ENCODE data around the gene TNK1.

Gene TNK1

GRCh38 chr17:7408863-7409262, 28.0 kb downstream of the TNK1 start:
- no peak overlapping the region for H2AFZ ChIP-seq (ENCODE audit: low read length)
- H3K36me3 ChIP-seq (ENCODE audit: insufficient read depth, low read length), result no peaks in the 10 kb centered on the region
- peaks cover 6% of the 10 kb centered on the region for H3K4me1 ChIP-seq (ENCODE audit: insufficient read depth, low read length, severe bottlenecking)
- no peak overlapping the region for H3K4me3 ChIP-seq (ENCODE audit: low read depth, low read length, poor library complexity, severe bottlenecking)
- no peaks in the 10 kb centered on the region for H3K9me3 ChIP-seq (ENCODE audit: low read length)
- H4K20me1 ChIP-seq (ENCODE audit: insufficient read depth, low read length), result no peaks in the 10 kb centered on the region
- H3K9me2 ChIP-seq (ENCODE audit: low read depth, low read length), result no peaks in the 10 kb centered on the region
- H3K4me2 ChIP-seq (ENCODE audit: low read length), result no peak overlapping the region
- TF ChIP-seq EZH2 (IDR thresholded peaks at IDR 0.05; ENCODE audit: borderline replicate concordance, low read length) (no peak), CTCF (IDR thresholded peaks at IDR 0.05; ENCODE audit: low read length) (no peak)
- H3F3A ChIP-seq (ENCODE audit: insufficient read depth, low read length), result 0 out of 2 replicates have a peak, but pooled peaks cover 3% of the 10 kb centered on the region
- H3K27me3 ChIP-seq (ENCODE audit: insufficient read depth, low read length), result peaks cover 9% of the 10 kb centered on the region
- H3K9ac ChIP-seq (ENCODE audit: low read length), result no peak overlapping the region
- H3K79me2 ChIP-seq (ENCODE audit: insufficient read depth, low read length), result no peaks in the 10 kb centered on the region
- H3K27ac ChIP-seq (ENCODE audit: low read depth, low read length, poor library complexity, severe bottlenecking), result no peak overlapping the region

GRCh38 chr17:7409716-7410115, 28.8 kb downstream of the TNK1 start:
- Histone ChIP-seq H3K27ac (ENCODE audit: low read depth, low read length, poor library complexity, severe bottlenecking) (no peak overlapping the region), H3K9me3 (ENCODE audit: low read length) (no peaks in the 10 kb centered on the region)
- TF ChIP-seq EZH2 (IDR thresholded peaks at IDR 0.05; ENCODE audit: borderline replicate concordance, low read length) (no peak), CTCF (IDR thresholded peaks at IDR 0.05; ENCODE audit: low read length) (no peak)

DNA sequence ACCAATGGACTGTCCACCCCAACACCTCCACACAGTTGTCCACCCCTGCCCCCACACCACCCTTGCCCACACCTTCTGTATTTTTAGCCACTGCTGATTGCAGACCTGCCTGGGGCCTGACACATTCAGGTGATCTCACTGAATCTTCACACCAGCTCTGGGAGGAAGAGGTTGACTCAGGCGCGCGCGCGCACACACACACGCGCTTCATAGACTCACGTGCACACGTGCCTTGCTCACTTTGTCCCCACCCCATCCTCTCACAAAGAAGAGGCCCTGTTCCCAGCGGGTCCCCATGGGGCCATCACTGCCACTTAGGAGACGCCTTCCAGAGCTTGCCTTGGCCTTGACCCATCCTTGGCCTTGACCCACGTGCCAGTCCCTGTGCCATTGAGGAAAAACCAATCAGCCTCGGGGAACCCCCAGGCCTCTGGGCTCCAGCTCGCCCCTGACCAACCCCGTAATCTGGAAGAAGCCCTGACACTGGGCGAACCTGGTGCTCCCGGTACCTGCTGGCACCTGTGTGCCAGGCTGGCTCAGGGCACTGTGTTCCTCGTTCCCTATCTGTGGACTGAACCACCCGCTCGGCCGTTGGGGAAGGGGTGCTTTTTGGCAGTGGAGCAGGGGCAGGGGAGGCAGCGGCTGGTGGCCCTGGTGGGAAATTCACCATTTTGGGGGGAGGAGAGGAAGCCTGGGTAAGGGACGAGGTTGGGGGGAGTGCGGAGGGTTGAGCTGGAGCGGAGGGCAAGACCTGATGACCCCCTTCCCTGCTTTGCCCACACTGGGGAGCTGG, 29.9 kb downstream of the TNK1 start:
- no peak overlapping the region for H3K4me2 ChIP-seq (ENCODE audit: low read length)
- no peaks in the 10 kb centered on the region for H3K4me1 ChIP-seq (ENCODE audit: insufficient read depth, low read length, severe bottlenecking)
- H3K27ac ChIP-seq (ENCODE audit: low read depth, low read length, poor library complexity, severe bottlenecking), result no peak overlapping the region
- no peak overlapping the region for H2AFZ ChIP-seq (ENCODE audit: low read length)
- H3K27me3 ChIP-seq (ENCODE audit: insufficient read depth, low read length), result peaks cover 9% of the 10 kb centered on the region
- no peak for TF ChIP-seq CTCF (IDR thresholded peaks at IDR 0.05; ENCODE audit: low read length)
- no peak for TF ChIP-seq EZH2 (IDR thresholded peaks at IDR 0.05; ENCODE audit: borderline replicate concordance, low read length)
- no peaks in the 10 kb centered on the region for H3K36me3 ChIP-seq (ENCODE audit: insufficient read depth, low read length)
- H3K4me3 ChIP-seq (ENCODE audit: low read depth, low read length, poor library complexity, severe bottlenecking), result no peak overlapping the region
- H3K79me2 ChIP-seq (ENCODE audit: insufficient read depth, low read length), result no peaks in the 10 kb centered on the region
- H3K9me3 ChIP-seq (ENCODE audit: low read length), result no peaks in the 10 kb centered on the region
- no peaks in the 10 kb centered on the region for H4K20me1 ChIP-seq (ENCODE audit: insufficient read depth, low read length)
- 0 out of 2 replicates have a peak, but pooled peaks cover under 1% of the 10 kb centered on the region for H3F3A ChIP-seq (ENCODE audit: insufficient read depth, low read length)
- no peak overlapping the region for H3K9ac ChIP-seq (ENCODE audit: low read length)
- no peaks in the 10 kb centered on the region for H3K9me2 ChIP-seq (ENCODE audit: low read depth, low read length)

More at GRCh38 chr17:7409716-7410115, 28.8 kb downstream of the TNK1 start:
- H3K9ac ChIP-seq (ENCODE audit: low read length), result no peak overlapping the region
- no peaks in the 10 kb centered on the region for H3K36me3 ChIP-seq (ENCODE audit: insufficient read depth, low read length)
- H3F3A ChIP-seq (ENCODE audit: insufficient read depth, low read length), result 0 out of 2 replicates have a peak, but pooled peaks cover 3% of the 10 kb centered on the region
- no peaks in the 10 kb centered on the region for H3K9me2 ChIP-seq (ENCODE audit: low read depth, low read length)
- peaks cover 6% of the 10 kb centered on the region for H3K4me1 ChIP-seq (ENCODE audit: insufficient read depth, low read length, severe bottlenecking)
- peaks cover 11% of the 10 kb centered on the region for H3K27me3 ChIP-seq (ENCODE audit: insufficient read depth, low read length)
- H4K20me1 ChIP-seq (ENCODE audit: insufficient read depth, low read length), result no peaks in the 10 kb centered on the region
- no peak overlapping the region for H2AFZ ChIP-seq (ENCODE audit: low read length)
- H3K4me2 ChIP-seq (ENCODE audit: low read length), result no peak overlapping the region
- H3K4me3 ChIP-seq (ENCODE audit: low read depth, low read length, poor library complexity, severe bottlenecking), result no peak overlapping the region
- no peaks in the 10 kb centered on the region for H3K79me2 ChIP-seq (ENCODE audit: insufficient read depth, low read length)
